A673 (cell line): ENCODE results near the gene GPNMB. TPM values are rescaled to one million over a fixed set of nuclear protein-coding genes. Genes with fewer than 3 reads are reported as not detected.

Experiments used
- BruUV-seq: library from RNA; stranded (reverse); fragments of 400-500 nt; replicated peaks from 2 replicates; lab custom pipeline; 2021; lab: Mats Ljungman, UMichigan
- CTCF ChIA-PET: fragments of 300-600 bp; sonication (Branson Sonifier 250); formaldehyde crosslinking; loops from one replicate; lab custom pipeline; 2022; ENCODE audit warnings: antibody characterized with exemption; lab: Charles Lee
- POLR2A ChIA-PET: fragments of 300-600 bp; sonication (Branson Sonifier 250); formaldehyde crosslinking; loops from one replicate; lab custom pipeline; 2022; ENCODE audit warnings: antibody characterized with exemption; ENCODE audit not compliant: low non-redundant PET; lab: Charles Lee
- DNase-seq: peaks from one replicate; pipeline ENCODE4 v3.0.0-alpha.2; 2015; ENCODE audit warnings: low spot score
- H3K27ac ChIP-seq: fragments of 200-600 bp; sonication (generic); 2 replicates; pipeline ENCODE4 v1.5.1; 2016; ENCODE audit warnings: mixed run types, low read depth, mild to moderate bottlenecking, mixed read lengths, antibody characterized with exemption, low read length; ENCODE audit not compliant: poor library complexity, severe bottlenecking
- H3K27me3 ChIP-seq: fragments of 200-600 bp; sonication (generic); replicated peaks from 2 replicates; pipeline ENCODE4 v1.6.1; 2017; ENCODE audit warnings: mixed run types, low read depth, mild to moderate bottlenecking, mixed read lengths, antibody characterized with exemption, low read length; ENCODE audit not compliant: insufficient read depth, poor library complexity
- H3K36me3 ChIP-seq: fragments of 200-600 bp; sonication (generic); 2 replicates; pipeline ENCODE4 v1.6.1; 2016; ENCODE audit warnings: mixed run types, mild to moderate bottlenecking, mixed read lengths, antibody characterized with exemption, low read length; ENCODE audit not compliant: insufficient read depth, poor library complexity, severe bottlenecking
- H3K4me1 ChIP-seq: fragments of 200-600 bp; sonication (generic); 2 replicates; pipeline ENCODE4 v1.6.1; 2017; ENCODE audit warnings: mixed run types, mild to moderate bottlenecking, mixed read lengths, antibody characterized with exemption, low read length; ENCODE audit not compliant: insufficient read depth, poor library complexity, severe bottlenecking
- H3K4me3 ChIP-seq: fragments of 200-600 bp; sonication (generic); 2 replicates; pipeline ENCODE4 v1.5.1; 2016; ENCODE audit warnings: low read depth, mixed run types, mild to moderate bottlenecking, mixed read lengths, low read length; ENCODE audit not compliant: poor library complexity, severe bottlenecking
- H3K9me3 ChIP-seq: fragments of 200-600 bp; sonication (generic); 2 replicates; pipeline ENCODE4 v1.6.1; 2016; ENCODE audit warnings: mixed run types, low read depth, mild to moderate bottlenecking, mixed read lengths, antibody characterized with exemption, low read length; ENCODE audit not compliant: poor library complexity, severe bottlenecking
- CTCF ChIP-seq: fragments of 300-800, 200-600 bp; sonication (generic); conservative IDR thresholded peaks from 2 replicates; pipeline ENCODE4 v1.5.1; 2017; ENCODE audit warnings: low read depth, mild to moderate bottlenecking, antibody characterized with exemption, low read length, moderate library complexity, mixed read lengths
- EZH2 ChIP-seq: fragments of 200-600 bp; sonication (generic); IDR thresholded peaks from 2 replicates; pipeline ENCODE4 v1.6.1; 2017; ENCODE audit warnings: borderline replicate concordance, low read depth, mild to moderate bottlenecking, mixed read lengths, antibody characterized with exemption, low read length; ENCODE audit not compliant: poor library complexity, severe bottlenecking
- intact Hi-C: fragments of 100-400 bp; cut with micrococcal nuclease; formaldehyde crosslinking; loops from one replicate; pipeline ENCODE4 v1.10.0; 2022; ENCODE audit not compliant: unreplicated experiment
- total RNA-seq: library from RNA; stranded (reverse); gene quantifications from 2 replicates; pipeline ENCODE4 v1.2.3, GENCODE V29; 2021

The GPNMB gene
- total RNA-seq, 1 experiment from 2014 or later: 2.1 TPM

GRCh38 chr7:23256731-23257130, 10.2 kb downstream of the GPNMB start:
- intact Hi-C loops: no loop called here
- no TSS peak for BruUV-seq
- H3K4me1 ChIP-seq: no peaks in the 10 kb centered on the region
- H3K27ac ChIP-seq: no peak overlapping the region
- no peak overlapping the region for H3K4me3 ChIP-seq
- H3K9me3 ChIP-seq: no peaks in the 10 kb centered on the region
- ChIA-PET POLR2A (no interaction called here), CTCF (no interaction called here)
- no peak for TF ChIP-seq EZH2
- TF ChIP-seq CTCF: no peak
- DNase-seq: no peak
- no peaks in the 10 kb centered on the region for H3K36me3 ChIP-seq
- no peaks in the 10 kb centered on the region for H3K27me3 ChIP-seq

GRCh38 chr7:23260371-23260770, 13.8 kb downstream of the GPNMB start:
- POLR2A ChIA-PET: no interaction called here
- no peaks in the 10 kb centered on the region for H3K9me3 ChIP-seq
- no TSS peak for BruUV-seq
- no peak overlapping the region for H3K27ac ChIP-seq
- TF ChIP-seq CTCF (no peak), EZH2 (no peak)
- no peaks in the 10 kb centered on the region for H3K27me3 ChIP-seq
- H3K36me3 ChIP-seq: no peaks in the 10 kb centered on the region
- H3K4me3 ChIP-seq: no peak overlapping the region
- intact Hi-C loops: loop anchor here (5.0 kb wide), 1 partner anchor 172 kb away; no protein-coding TSS in a partner anchor
- no peak for DNase-seq
- no peaks in the 10 kb centered on the region for H3K4me1 ChIP-seq
- CTCF ChIA-PET: interaction anchor here (0.8 kb wide), 1 partner anchor 13 kb away, joined by 3 read pairs; no protein-coding TSS in a partner anchor

GRCh38 chr7:23261843-23262452, 15.4 kb downstream of the GPNMB start:
- H3K36me3 ChIP-seq: no peaks in the 10 kb centered on the region
- intact Hi-C loops: loop anchor here (5.0 kb wide), 1 partner anchor 170 kb away; no protein-coding TSS in a partner anchor
- no peak overlapping the region for H3K4me3 ChIP-seq
- TF ChIP-seq CTCF (peak; percentile 94), EZH2 (no peak)
- H3K9me3 ChIP-seq: no peaks in the 10 kb centered on the region
- no peaks in the 10 kb centered on the region for H3K27me3 ChIP-seq
- DNase-seq: peak; percentile 80
- ChIA-PET CTCF (interaction anchor here (0.6 kb wide), 1 partner anchor 77 kb away, joined by 3 read pairs; no protein-coding TSS in a partner anchor), POLR2A (no interaction called here)
- H3K4me1 ChIP-seq: no peaks in the 10 kb centered on the region
- BruUV-seq: no TSS peak
- H3K27ac ChIP-seq: no peak overlapping the region
